HG02852 (cell line): ENCODE measurements around the gene ODC1.
A peak's percentile ranks its signal among the peaks of the same experiment; 100 is the strongest.

Experiments
- ATAC-seq: cut with Tn5 transposase; IDR thresholded peaks from one replicate; pipeline ENCODE4 v1.9.1; 2021; ENCODE audit warnings: mild to moderate bottlenecking, moderate library complexity; ENCODE audit not compliant: unreplicated experiment

ODC1 gene

DNA sequence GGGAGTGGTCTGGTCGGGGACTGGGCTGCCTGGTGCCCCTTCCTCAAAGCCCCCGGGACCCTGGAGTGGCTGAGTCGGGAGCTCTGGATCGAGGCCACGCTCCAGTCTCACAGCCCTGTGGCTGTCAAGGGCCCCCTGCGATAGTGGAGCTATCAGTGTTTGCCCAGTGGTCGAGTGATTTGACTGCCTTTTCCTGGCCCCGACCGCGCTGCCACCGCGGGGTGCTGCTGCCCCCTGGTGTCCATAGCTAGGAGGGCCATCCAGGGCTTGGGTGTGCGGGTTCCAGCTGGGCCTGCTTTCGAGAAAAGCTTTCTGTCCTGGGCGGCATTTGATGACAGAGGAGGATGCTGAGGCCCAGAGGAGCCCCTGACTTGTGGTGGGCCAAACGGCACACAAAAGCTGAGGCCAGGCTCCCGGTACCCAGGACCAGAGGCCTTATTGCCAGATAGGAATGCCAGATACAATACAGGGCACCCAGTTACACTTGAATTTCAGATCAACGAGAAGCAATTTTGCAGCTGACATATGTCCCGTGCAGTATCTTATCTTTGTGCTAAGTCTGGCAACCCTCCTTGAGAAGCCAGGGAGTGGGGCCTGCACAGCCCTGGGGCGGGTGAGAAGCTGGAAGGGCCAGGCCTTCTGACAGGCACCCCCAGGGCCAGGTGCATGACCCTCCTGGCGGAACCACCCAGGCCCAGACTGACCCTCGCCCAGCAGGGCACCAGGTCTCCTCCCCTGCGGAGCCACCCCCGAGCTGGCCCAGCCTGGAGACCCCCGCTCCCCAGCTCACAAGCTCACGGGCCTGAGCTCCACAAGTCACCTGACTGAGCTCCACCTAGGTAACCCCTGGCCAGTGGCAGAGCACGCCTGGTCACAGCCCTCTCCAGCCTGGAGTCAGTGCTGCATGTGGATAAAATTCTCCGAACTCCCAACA lies 13.0 kb downstream of the ODC1 start:
- peak; percentile 70 for ATAC-seq

DNA sequence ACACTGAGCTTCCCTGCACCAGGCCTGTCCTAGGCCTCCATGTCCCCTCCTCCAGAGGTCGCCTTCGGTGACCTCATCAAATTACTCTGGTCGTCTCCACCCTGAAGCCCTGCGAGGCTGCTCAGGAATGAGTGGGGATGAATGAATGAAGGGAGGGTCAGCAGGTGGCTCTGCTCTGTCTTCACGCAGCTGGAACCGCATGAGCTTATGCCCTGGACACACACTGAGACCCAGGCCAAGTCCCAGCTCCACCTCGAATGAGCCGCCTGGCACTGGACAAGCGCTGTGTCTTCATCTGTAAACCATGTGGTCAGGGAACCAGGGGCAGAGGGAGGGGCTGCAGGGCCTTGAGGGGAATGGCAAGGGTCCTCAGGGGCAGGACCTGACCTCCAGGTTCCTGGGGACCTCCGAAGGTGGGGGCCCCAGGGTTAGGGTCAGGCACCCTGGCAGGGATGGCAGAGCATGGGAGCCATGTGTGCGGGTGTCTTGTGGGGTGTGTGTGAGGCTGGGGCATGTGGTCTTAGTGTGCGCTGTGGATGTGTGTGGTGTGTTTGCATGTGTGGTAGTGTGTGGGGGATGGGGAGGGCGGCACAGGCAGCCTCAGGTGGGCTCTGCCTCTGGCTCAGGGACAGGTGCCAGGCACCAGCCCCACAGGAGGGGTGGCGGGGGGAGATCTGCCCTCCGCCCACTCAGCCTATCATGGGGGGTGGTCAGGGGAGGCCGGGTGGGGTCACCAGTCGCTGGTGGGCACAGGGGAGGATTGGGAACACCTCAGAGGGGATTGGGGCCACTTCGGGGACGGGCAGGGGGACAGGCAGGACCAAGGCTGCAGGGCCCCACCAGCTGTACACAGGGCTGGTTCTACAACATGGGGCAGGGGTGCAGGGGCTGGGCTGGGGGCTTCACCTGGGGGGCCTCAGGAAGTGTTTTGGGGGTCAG lies 13.9 kb downstream of the ODC1 start:
- ATAC-seq = no peak

DNA sequence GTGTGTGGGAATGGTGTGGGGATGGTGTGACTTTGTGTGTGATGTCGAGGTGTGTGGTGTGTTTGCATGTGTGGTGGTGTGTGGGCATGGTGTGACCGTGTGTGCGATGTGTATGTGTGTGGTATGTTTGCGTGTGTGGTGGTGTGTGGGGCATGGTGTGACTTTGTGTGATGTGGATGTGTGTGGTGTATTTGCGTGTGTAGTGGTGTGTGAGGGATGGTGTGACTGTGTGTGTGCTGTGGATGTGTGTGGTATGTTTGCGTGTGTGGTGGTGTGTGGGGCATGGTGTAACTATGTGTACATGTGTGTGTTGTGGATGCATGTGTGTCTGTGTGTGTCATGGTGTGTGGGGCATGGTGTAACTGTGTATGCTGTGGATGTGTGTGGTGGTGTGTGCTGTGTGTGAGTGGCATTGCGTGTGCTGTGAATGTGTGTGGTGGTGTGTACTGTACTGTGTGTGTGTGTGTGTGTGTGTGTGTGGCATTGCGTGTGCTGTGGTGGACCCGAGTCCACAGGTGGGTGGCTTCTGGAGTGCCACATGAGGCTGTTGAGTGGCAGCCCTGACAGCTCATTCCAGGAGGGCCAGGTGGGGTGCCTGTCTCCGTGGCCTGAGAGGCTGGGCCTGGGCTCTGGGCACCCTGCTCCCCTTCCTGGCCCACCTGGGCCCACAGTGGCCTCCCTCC lies 14.7 kb downstream of the ODC1 start:
- ATAC-seq = no peak

DNA sequence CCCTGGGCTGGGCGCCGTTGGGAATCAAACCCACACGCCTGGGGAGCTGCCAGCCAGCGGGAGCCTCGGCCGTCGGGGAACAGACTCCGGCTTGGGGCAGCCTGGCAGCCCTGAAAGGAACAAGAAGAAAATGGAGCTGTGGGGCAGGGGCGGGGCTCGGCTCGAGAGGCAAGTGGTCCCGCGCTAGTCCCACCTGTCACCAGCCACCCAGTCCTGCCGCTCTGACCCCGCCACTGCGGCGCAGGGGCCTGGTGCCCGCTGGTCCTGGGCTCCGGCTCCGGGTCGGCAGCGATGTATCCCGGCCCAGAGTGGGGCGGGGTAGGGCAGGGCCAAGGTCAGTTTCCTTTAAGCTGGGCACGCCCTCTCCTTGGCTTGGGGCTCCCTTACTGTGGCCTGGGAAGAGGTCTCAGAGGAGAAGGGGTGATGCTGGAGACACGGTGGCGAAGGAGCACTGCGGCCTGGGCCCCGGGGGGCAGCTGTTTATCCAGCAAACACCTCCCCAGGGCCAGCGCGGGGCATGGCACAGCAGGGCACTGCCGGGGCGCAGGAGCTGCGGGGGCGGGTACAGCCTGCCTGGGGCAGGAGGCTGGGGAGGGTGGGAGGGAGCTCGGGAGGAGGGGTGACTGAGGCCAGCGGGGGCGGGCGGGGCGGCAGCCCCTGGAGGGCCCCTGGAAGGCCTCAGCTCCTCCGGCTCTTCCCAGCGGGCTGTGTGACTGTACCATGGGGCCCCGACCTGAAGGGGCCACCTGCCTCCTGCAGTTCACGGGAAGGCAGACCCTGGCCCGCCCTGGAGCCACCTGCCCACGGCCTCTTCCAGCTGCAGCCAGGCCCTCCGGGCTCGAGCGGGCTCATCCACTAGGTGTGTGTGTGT lies 15.6 kb downstream of the ODC1 start:
- ATAC-seq = no peak

DNA sequence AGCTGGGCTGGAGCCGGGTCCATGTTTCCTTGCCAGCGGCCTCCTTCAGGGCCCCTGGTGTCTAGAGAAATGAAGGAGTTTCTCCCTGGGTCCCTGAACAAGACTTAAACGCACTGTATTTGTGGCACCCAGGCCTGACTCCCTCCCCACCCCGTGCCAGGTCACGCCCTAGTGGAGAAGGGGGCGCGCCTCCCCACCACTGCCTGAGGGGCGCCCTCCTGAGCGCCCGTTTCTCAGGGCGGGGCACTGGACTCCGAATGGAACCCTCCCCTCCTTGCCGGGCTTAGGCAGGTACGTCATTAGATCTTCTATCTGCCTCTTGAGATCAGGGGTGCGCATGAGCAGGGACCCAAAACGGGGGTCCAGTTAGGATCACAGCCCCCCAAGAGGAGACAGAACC lies 16.3 kb downstream of the ODC1 start:
- ATAC-seq = no peak

DNA sequence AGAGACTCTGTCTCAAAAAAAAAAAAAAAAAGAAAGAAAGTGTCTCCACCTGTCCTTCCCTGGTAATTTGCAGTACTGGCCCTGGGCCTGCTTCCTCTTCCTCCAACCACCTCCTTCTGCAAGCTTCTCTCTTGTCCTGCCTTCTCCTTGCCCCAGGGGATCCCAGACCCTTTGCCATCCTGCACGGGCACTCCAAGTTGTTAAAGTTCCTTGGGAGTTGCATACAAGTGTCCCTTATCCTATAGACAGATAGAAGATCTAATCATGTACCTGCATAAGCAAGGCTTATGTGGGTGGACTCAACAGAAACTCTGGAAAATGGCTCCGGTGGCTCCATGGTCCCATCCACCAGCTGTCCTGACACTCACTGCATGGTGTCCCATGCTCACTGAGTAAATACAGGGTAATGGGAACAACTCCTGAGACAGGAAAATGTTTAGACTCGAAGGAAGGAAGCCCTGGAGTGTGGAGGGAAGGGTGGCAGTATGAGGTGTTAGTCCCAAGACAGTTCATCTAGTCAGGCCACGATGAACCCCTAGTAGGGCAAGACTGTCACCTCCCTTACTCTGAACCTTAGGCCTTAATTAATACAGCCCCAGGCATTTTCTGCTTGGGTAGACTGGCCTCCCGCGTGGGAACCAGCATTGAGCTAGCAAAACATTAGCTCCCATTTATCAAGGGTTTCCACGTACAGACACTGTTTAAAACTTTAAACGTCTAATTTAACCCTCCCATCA lies 17.1 kb downstream of the ODC1 start:
- no peak for ATAC-seq

DNA sequence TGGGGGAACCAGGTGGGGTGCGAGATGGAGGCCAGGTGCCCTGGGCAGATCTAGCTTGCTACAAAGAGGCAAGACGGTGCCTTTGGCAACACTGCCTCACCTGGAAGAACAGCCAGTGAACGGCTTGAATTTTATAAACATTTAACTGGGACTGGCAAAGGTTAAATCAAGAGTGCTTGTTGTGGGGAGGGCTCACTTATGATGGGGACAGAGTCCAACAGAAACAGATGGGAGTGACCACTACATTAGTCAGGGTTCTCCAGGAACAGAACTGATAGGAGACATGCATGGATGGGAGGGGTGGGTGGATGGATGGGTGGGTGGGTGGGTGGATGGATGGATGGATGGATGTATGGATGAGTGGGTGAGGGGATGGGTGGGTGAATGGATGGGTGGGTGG lies 19.2 kb downstream of the ODC1 start:
- ATAC-seq = no peak

DNA sequence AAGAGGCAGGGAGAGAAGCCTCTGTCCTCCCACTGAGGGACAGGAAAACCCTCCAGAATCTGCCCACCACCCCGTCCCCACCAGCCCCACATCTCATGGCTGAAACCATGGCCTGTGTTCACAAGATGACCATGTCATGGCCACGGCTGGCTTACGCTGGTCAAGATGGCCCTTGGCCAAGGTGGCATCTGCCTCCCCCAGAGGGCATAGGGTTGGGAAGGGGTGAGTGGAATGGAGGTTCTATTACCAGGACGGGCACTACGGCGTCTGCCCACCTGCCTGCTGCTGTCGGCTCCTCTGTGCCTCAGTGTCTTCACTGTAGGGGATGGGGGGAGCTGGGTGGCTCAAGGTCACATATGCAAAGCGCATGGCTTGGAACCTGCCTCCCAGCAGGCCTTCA lies 19.8 kb downstream of the ODC1 start:
- ATAC-seq = no peak

DNA sequence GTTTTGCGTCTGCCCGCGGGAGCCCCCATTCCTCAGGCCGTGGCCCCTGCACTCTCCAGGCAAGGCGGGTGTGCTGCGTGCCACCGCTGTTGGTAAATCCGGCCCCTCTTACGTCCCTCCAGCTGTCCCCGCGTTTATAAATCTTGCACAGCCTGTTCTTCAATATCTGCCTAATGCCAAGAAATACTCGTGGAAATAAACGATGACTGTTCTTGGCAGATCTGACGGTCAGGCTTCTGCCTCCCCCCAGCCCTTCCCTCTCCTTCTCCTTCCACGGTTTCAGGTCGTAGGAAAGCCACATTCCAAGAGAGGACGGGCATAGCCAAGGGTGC lies 20.5 kb downstream of the ODC1 start:
- ATAC-seq = no peak

DNA sequence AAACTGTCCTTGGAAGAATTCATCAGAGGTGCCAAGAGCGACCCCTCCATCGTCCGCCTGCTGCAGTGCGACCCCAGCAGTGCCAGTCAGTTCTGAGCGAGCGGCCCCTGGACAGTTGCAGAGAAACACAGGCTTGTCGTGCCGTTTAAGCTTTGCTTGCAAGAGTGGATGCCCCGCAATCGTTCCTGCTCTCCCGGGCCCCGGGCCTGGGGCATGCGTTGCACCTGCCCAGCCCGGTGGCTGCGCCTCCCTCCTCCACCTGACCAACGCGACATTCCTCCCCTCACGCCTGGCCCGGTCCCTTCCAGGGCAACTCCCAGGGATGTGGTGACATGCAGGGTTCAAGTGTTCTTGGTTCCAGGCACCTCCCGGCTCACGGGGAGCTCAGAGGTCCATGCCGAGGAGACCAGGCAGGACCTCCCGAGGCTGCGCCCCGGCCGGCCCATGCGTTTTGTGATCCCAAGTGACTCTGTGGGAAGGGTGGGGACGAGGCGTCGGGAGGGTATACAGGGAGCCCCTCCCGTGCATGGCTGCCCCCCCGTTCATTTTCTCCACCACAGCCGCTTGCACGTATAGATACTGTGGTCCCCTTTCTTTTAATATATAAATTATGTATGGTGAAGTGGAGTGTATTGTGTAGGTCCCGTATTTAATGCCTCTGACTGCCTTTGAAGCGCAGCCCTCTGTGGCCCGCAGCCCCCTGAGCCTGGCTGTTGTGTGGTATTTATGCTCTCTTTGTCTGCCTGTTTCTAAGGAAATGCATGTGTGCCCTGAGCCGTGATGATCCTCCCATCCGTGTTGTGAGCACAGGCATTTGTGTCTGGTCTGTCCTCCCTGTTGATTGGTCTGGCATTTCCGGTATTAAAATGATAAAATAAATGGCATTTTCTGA lies 21.2 kb downstream of the ODC1 start:
- no peak for ATAC-seq

DNA sequence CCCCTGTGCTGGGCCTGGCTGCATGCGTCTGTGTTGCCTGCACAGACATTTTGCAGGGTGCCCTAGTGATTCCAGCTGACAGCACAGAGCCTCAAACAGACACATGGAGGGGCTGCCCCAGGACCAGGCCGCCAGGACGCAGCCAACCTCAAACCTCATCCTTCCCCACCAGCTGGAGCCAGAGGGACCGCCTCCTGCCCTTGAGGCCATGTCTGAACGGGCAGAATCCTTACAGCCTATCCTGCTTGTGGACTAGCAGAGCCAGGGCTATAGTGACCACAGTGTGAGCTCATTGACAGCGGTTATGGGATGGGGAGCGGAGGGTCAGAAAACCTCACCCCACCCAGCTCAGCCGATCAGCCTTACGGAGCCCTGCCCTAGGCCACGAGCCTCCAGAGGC lies 22.4 kb downstream of the ODC1 start:
- no peak for ATAC-seq

DNA sequence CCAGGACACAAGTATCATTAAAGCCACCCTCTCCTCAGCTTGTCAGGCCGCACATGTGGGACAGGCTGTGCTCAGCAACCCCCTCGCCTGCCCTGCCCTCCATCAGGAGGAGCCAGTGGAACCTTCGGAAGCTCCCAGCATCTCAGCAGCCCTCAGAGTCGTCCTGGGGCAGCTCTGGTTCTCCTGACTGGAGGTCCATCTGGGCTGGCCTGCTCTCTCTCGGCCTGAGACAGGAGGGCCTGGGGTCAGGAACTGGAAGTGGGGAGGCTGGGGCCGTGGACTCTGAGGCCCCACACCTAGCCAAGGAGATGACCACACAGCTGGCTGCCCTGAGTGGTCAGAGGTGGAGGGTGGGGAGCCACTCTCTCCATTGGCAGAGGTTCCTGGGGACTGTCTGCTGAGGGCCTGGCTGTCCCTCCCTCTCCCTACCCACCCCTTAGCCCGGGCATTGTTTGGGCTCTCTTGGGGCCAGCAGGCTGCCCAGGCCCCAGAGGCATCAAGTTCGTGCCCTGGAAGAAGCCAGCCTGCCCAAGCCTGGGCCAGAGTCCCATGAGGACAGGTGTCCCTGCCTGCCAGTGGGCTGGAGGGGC lies 23.1 kb downstream of the ODC1 start:
- no peak for ATAC-seq

DNA sequence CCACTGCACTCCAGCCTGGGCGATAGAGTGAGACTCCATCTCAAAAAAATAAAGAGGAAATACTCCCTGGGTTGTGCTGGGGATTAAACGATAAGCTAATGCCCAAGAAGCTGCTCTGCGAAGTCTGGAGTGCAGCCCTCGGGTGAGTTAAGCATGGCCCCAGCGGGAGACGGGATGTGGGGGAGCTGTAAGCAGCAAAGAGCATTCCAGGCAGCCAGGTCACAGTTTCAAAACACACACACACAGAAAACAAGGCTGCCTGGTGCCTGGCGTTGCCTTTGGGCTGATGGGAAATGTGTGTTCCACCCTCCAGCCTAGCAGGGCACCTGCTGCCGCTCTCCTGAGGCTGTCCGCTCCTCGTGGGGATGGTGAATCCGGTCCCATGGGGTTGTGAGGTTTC lies 24.1 kb downstream of the ODC1 start:
- no peak for ATAC-seq

DNA sequence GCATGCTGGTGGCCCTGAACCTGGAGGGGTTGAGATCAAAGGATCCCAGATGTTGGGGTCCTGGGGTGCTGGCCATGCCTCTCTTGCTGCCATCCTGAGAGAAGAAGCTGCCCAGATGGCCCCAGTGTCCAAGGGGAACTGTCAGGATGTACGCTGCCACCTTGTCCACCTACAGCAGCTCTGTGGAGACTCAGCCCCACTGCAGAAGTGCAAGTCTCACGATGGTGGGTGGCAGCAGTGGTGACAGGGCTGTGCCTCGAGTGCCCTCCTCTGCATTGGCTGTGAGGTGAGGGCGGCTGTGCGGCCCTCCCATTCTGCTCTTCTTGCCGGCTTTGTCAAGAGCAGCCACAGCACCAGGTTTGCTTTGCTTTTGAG lies 24.7 kb downstream of the ODC1 start:
- ATAC-seq = no peak

DNA sequence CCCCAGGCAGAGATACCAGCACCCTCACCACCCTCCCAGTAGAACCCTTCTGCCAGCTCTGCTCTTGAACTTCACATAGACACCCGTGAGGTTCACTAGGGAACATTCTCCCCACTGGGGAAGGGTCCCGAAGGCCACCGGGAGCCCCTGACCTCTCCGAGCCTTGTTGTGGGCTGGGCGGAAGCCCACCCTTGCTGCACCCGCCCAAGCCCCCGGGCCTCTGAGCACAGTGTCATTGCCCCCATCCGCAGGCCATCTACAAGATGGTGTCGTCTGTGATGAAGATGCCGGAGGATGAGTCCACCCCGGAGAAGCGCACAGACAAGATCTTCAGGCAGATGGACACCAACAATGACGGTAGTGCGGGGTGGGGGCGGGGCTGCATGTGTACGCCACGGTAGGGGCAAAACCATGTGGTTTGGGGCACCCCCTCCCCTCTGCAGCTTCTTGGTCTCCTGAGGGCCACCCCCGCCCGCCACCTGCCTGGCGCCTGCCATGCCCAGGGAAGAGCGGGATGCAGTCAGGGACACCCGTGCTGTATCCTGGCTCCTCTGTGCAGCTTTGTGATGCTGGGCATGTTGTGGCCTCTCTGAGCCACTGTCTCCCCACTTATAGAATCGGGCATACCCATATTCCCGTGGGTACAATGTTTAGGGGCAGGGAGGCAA lies 25.3 kb downstream of the ODC1 start:
- no peak for ATAC-seq

DNA sequence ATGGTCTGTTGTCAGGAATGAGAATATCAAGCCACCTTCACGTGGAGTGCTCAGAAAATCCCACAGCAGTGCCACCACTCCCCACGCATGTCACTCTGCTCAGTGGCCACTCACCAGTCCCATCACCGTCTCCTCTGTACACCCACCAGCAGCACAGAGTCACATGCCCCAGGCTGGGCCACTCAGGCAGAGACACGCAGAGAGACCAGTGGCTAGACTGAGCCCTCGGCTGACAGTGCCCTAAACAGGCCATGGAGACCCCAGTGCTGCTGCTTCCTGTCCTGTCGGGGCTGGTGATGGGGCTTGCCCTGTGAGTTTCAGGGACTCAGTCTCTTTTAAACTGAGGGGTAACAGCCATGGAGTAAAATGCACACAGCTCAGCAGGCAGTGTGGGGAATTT lies 25.9 kb downstream of the ODC1 start:
- ATAC-seq = no peak

DNA sequence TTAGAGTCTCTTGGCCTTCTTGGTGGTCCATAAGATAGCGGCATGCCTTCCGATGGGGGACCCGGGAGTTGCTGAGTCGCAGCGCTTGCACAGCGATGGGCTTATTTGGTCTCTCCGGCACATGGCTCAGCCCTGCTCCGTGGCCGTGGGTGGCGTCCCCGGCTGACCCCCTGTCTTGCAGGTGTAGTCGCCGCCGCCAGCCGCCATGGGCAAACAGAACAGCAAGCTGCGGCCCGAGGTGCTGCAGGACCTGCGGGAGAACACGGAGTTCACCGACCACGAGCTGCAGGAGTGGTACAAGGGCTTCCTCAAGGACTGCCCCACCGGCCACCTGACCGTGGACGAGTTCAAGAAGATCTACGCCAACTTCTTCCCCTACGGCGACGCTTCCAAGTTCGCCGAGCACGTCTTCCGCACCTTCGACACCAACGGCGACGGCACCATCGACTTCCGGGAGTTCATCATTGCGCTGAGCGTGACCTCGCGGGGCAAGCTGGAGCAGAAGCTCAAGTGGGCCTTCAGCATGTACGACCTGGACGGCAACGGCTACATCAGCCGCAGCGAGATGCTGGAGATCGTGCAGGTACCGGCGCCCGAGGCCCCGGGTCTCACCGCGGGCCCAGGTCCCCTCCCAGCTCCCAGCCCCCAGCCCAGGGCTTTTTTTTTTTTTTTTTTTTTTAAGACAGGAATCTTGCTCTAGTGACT lies 28.4 kb downstream of the ODC1 start:
- no peak for ATAC-seq
